Activated T-helper 1 cell treated with anti-CD3 and anti-CD28 coated beads, Interleukin-2, amount 50 U/mL, for 16 hours (primary cell): ENCODE data around the gene TUBA4B.
A peak's percentile ranks its signal among the peaks of the same experiment; 100 is the strongest.
"Not testable (repeated sequence)": the region's sequence is repeated elsewhere in the genome, so short reads cannot be mapped to it uniquely, and the experiment has no call there.

Source experiments
- DNase-seq, 2 donors: peaks; one replicate each; pipeline ENCODE4 v3.0.0-alpha.2; 2020; ENCODE audit warnings: low read depth in 1 of 2, low spot score in 1 of 2

TUBA4B gene

GRCh38 chr2:219273937-219274336, 20.9 kb downstream of the TUBA4B start:
- DNase-seq, result no peak

- no peak for DNase-seq
These were observed 21.4 kb downstream of the TUBA4B start for GRCh38 chr2:219274361-219274921.

GRCh38 chr2:219277703-219278654, 24.9 kb downstream of the TUBA4B start:
- peak; percentile 55 to 65 for DNase-seq

- DNase-seq, result no peak
These were observed 25.7 kb downstream of the TUBA4B start for GRCh38 chr2:219278655-219279150.

GRCh38 chr2:219279151-219279915, 26.3 kb downstream of the TUBA4B start, which contains the start of gene DNAJB2:
Gene DNAJB2, plus strand, starts transcription at chr2:219279366. Its CDS starts 468 bp downstream, at chr2:219279834.
- DNase-seq, result peak; percentile 96 to 98

GRCh38 chr2:219279916-219280516, 27.0 kb downstream of the TUBA4B start:
- DNase-seq, result no peak

GRCh38 chr2:219280651-219281050, 27.6 kb downstream of the TUBA4B start:
- DNase-seq, result no peak

GRCh38 chr2:219281588-219281987, 28.5 kb downstream of the TUBA4B start:
- DNase-seq, result no peak

GRCh38 chr2:219282375-219282774, 29.3 kb downstream of the TUBA4B start:
- no peak for DNase-seq

GRCh38 chr2:219282943-219283581, 30.0 kb downstream of the TUBA4B start:
- no peak for DNase-seq

GRCh38 chr2:219284501-219285372, 31.7 kb downstream of the TUBA4B start:
- no peak for DNase-seq

- no peak for DNase-seq
These were observed 32.3 kb downstream of the TUBA4B start for GRCh38 chr2:219285373-219285735.

- no peak for DNase-seq
These were observed 32.9 kb downstream of the TUBA4B start for GRCh38 chr2:219285894-219286425.

- DNase-seq, result no peak
These were observed 33.5 kb downstream of the TUBA4B start for GRCh38 chr2:219286436-219287115.

GRCh38 chr2:219287116-219287440, 34.0 kb downstream of the TUBA4B start:
- DNase-seq, result not testable (repeated sequence)

- no peak for DNase-seq
These were observed 34.7 kb downstream of the TUBA4B start for GRCh38 chr2:219287580-219288265.

- DNase-seq, result no peak
These were observed 36.1 kb downstream of the TUBA4B start for GRCh38 chr2:219289195-219289536.

- DNase-seq, result no peak
These were observed 36.7 kb downstream of the TUBA4B start for GRCh38 chr2:219289537-219290361.
